Stomach smooth muscle (tissue), 2 donors: ENCODE measurements around the gene XRCC4.
"Not testable (repeated sequence)": the region's sequence is repeated elsewhere in the genome, so short reads cannot be mapped to it uniquely, and the experiment has no call there.

ENCODE experiments used
- H3K27ac ChIP-seq: one replicate; pipeline ENCODE4 v1.7.0; 2013; ENCODE audit warnings: mild to moderate bottlenecking, low read length, inconsistent platforms
- H3K27me3 ChIP-seq, 2 donors: one replicate each; pipeline ENCODE4 v1.7.0; 2013; ENCODE audit warnings: low read length in 2 of 2; ENCODE audit not compliant: insufficient read depth in 2 of 2, control insufficient read depth in 1 of 2
- H3K36me3 ChIP-seq, 2 donors: one replicate each; pipeline ENCODE4 v1.7.0; 2013; ENCODE audit warnings: low read length in 2 of 2; ENCODE audit not compliant: control insufficient read depth in 2 of 2, insufficient read depth in 2 of 2
- H3K4me1 ChIP-seq: one replicate; pipeline ENCODE4 v1.7.0; 2013; ENCODE audit warnings: low read length; ENCODE audit not compliant: control insufficient read depth, insufficient read depth
- H3K4me3 ChIP-seq, 2 donors: one replicate each; pipeline ENCODE4 v1.7.0; 2013; ENCODE audit warnings: low read length in 2 of 2
- H3K9ac ChIP-seq, 2 donors: one replicate each; pipeline ENCODE4 v1.7.0; 2013; ENCODE audit warnings: low read length in 2 of 2, mild to moderate bottlenecking in 1 of 2
- H3K9me3 ChIP-seq, 2 donors: one replicate each; pipeline ENCODE4 v1.7.0; 2013; ENCODE audit warnings: low read length in 2 of 2; ENCODE audit not compliant: control insufficient read depth in 2 of 2
- donor health status: healthy.
- donor health status: Pancreatic carcinoma.

Gene XRCC4

GRCh38 chr5:83148370-83148769, 71.0 kb downstream of the XRCC4 start:
- H3K36me3 ChIP-seq = no peaks in the 10 kb centered on the region
- H3K27ac ChIP-seq = no peak overlapping the region
- H3K9ac ChIP-seq = no peak overlapping the region
- no peaks in the 10 kb centered on the region for H3K27me3 ChIP-seq
- H3K4me3 ChIP-seq = no peak overlapping the region
- H3K9me3 ChIP-seq = no peaks in the 10 kb centered on the region
- no peaks in the 10 kb centered on the region for H3K4me1 ChIP-seq

DNA sequence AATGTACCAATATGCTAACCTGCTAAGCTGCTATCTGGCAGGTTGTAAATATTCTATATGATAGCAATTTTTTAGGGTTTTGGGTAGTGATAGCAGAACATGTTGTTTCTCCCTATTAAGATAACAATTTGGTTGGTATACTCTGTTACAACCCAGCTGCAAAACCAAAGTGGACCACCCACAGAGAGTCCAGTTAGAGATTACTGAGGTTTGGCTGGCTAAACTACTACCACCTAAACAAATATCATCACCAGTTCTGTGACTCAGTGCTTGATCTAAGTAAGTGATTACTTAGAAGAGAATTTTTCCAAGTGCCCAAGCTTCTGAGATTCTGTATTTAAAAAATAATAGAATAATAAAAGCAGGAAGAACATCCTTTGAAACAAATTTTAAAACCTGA, 72.3 kb downstream of the XRCC4 start:
- H3K9me3 ChIP-seq = no peaks in the 10 kb centered on the region
- H3K36me3 ChIP-seq = no peaks in the 10 kb centered on the region
- H3K9ac ChIP-seq = no peak overlapping the region
- H3K4me3 ChIP-seq = no peak overlapping the region
- H3K27me3 ChIP-seq = no peaks in the 10 kb centered on the region
- no peak overlapping the region for H3K27ac ChIP-seq
- H3K4me1 ChIP-seq = no peaks in the 10 kb centered on the region

DNA sequence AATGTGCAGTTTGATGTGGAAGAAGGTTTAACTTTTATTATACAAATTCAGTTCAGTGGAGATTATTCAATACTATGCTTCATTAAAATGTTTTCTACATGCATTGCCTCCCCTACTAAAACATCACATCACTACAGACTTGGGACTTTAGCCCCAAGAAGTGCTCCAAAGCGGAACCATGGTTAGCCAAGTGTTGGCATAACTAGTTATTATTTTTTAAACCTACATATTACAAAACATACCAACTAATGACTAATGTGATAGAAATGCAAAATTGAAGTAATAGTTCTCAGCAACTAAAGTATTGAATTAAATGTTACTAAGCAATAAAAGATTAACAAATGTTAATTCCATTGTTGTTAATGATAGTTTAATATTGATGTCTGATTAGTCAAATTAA, 74.5 kb downstream of the XRCC4 start:
- Histone ChIP-seq H3K4me1 (no peaks in the 10 kb centered on the region), H3K9ac (no peak overlapping the region), H3K27ac (no peak overlapping the region), H3K36me3 (no peaks in the 10 kb centered on the region), H3K9me3 (no peaks in the 10 kb centered on the region), H3K4me3 (no peak overlapping the region), H3K27me3 (no peaks in the 10 kb centered on the region)

DNA sequence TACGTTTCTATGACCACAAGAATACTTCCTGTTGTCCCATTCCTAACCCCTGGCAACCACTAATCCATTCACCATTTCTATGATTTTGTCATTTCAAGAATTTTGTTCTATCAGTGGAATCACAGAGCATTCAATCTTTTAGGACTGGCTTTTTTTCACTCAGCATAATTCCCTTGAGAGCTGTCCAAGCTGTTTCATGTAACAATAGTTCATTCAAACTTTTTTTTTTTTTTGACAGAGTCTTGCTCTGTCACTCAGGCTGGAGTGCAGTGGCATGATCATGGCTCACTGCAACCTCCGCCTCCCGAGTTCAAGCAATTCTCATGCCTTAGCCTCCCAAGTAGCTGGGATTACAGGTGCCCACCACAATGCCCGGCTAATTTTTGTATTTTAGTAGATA, 75.6 kb downstream of the XRCC4 start:
- H3K4me1 ChIP-seq, H3K27me3 ChIP-seq, H3K4me3 ChIP-seq, H3K9ac ChIP-seq, H3K27ac ChIP-seq, H3K36me3 ChIP-seq, H3K9me3 ChIP-seq: not testable (repeated sequence)

DNA sequence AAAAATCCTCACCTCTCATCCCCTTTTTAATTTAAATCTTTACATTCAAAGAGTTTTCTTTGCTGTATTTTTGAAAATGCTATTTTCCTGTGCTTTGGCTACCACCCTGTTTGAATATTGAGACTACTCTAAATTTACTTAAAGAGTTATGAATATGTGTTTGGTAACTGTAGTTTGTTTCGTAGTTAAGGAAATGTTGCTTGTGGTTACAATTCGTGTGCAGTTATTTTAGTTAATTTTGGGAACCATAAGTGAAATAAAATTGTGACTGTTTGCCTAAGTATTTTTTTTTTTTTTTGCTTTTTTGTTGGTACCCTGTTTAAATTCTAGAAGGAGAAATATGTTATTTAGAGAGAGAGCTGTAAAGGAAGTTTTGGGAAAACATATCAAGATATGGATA, 78.7 kb downstream of the XRCC4 start:
- Histone ChIP-seq H3K4me1 (no peaks in the 10 kb centered on the region), H3K27ac (no peak overlapping the region), H3K27me3 (no peaks in the 10 kb centered on the region), H3K9ac (no peak overlapping the region), H3K36me3 (no peaks in the 10 kb centered on the region), H3K4me3 (no peak overlapping the region), H3K9me3 (no peaks in the 10 kb centered on the region)

- no peaks in the 10 kb centered on the region for H3K4me1 ChIP-seq
- H3K27me3 ChIP-seq = no peaks in the 10 kb centered on the region
- H3K36me3 ChIP-seq = no peaks in the 10 kb centered on the region
- H3K9me3 ChIP-seq = no peaks in the 10 kb centered on the region
- H3K27ac ChIP-seq = no peak overlapping the region
- H3K9ac ChIP-seq = no peak overlapping the region
- no peak overlapping the region for H3K4me3 ChIP-seq
Measured at GRCh38 chr5:83157163-83157562, 79.8 kb downstream of the XRCC4 start.

DNA sequence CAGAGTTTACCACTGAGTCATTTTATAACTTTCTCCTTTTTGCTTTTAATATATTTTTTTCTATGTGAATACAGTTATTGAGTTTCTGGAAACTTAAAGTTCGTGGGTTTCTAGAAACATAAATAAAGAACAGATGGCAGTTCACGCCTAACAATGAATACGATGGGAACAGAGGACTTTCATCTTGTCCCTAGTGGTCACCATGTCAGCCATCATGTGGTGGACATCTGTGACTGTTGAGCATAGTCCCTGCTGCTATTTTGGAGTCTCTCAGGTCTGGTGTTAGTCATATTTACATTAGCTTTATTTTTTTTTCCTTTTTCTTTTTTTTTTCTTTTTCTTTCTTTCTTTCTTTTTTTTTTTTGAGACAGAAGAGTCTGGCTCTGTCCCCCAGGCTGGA, 85.3 kb downstream of the XRCC4 start:
- no peaks in the 10 kb centered on the region for H3K4me1 ChIP-seq
- no peaks in the 10 kb centered on the region for H3K36me3 ChIP-seq
- no peaks in the 10 kb centered on the region for H3K27me3 ChIP-seq
- H3K9me3 ChIP-seq = no peaks in the 10 kb centered on the region
- H3K27ac ChIP-seq = no peak overlapping the region
- H3K4me3 ChIP-seq = no peak overlapping the region
- H3K9ac ChIP-seq = no peak overlapping the region

DNA sequence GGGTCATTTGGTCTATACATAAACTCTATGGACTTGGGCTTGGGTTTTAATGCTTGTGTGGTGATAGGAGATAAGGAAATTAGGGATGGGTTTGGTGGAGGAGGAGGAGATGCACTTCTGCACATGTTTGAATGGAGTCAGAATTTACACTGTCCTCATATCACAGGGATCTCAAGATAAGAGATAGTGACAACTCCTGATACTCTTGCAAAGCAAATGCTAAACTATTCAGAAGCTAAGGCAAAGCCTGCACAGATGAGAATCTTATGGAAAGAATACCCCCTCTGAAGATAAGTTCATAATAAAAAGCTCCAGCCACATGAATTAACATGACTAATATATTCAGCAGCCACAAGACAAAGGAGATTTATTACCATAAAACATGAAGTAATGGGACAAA, 90.2 kb downstream of the XRCC4 start:
- Histone ChIP-seq H3K36me3 (no peaks in the 10 kb centered on the region), H3K27ac (no peak overlapping the region), H3K9me3 (no peaks in the 10 kb centered on the region), H3K27me3 (no peaks in the 10 kb centered on the region), H3K4me3 (no peak overlapping the region), H3K9ac (no peak overlapping the region), H3K4me1 (no peaks in the 10 kb centered on the region)

DNA sequence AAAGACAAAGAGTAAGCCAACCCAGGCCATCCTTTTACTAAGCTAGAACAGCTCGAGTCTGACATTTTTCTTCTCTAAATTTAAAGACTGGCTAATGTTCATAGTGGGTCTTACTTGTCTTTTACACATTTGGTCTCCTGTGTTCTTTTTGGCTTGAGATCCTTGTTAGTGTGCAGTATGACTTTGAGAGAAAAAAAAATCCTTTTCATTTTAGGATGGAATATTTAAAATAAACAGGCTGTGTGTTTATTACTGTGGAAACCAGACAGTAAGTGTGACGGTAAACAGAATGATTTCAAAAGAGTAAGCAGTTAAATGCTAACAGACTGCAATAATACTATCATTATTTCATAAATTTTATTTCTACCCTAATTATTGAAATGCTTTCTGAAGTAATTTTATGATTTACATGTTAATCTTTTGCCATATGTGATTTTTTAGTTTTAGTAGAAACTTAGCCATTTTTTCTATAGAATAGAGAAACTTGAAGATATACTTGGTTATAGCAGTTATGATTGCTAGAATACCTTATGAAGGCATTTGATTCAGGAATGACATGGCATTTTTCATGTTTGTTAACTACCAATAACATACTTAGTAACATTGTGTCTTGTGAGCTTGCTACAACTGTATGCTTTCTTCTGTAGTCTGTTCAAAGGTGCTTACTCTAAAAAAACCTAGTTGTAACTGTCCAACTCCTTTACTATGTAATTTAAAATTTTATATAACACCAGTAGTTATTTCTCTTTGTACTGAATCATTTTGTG, 92.4 kb downstream of the XRCC4 start:
- Histone ChIP-seq H3K4me3 (no peak overlapping the region), H3K9ac (no peak overlapping the region), H3K4me1 (no peaks in the 10 kb centered on the region), H3K27me3 (no peaks in the 10 kb centered on the region), H3K9me3 (no peaks in the 10 kb centered on the region), H3K27ac (no peak overlapping the region), H3K36me3 (no peaks in the 10 kb centered on the region)

GRCh38 chr5:83172011-83172410, 94.7 kb downstream of the XRCC4 start:
- Histone ChIP-seq H3K27me3 (no peaks in the 10 kb centered on the region), H3K4me1 (no peaks in the 10 kb centered on the region), H3K27ac (no peak overlapping the region), H3K36me3 (no peaks in the 10 kb centered on the region), H3K9me3 (no peaks in the 10 kb centered on the region), H3K4me3 (no peak overlapping the region), H3K9ac (no peak overlapping the region)

DNA sequence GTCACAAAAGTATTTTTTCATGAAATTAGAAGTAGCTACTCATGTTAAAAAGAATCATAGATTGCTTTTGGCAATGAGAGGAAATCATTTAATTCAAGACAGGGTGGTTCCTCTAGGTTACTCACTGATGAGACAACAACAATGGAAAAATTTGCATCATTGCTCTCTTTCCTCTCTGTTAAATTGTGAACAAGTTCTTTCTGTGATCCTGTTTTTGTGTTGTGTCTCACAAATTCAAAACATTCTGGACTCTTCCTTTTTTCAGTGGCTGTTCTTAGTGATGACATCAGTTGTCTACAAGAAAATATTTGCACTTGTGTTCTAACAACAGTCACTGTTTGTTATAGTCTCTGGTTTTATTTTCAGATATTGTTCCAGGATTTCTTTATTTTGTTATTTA, 95.3 kb downstream of the XRCC4 start:
- Histone ChIP-seq H3K27ac (no peak overlapping the region), H3K9ac (no peak overlapping the region), H3K27me3 (no peaks in the 10 kb centered on the region), H3K4me1 (no peaks in the 10 kb centered on the region), H3K9me3 (no peaks in the 10 kb centered on the region), H3K4me3 (no peak overlapping the region), H3K36me3 (no peaks in the 10 kb centered on the region)
